Epithelial cell of prostate (primary cell): Measurements from ENCODE around the gene TMEM94.
"Not testable (repeated sequence)": the region's sequence is repeated elsewhere in the genome, so short reads cannot be mapped to it uniquely, and the experiment has no call there.

Experiments
- DNase-seq: peaks from one replicate; pipeline ENCODE4 v3.0.0-alpha.2; 2011; ENCODE audit warnings: low read depth, low spot score
- H3K27ac ChIP-seq: fragments of 450-650 bp; 2 replicates; pipeline ENCODE4 v1.5.1; 2017; ENCODE audit warnings: mild to moderate bottlenecking

Gene TMEM94

DNA sequence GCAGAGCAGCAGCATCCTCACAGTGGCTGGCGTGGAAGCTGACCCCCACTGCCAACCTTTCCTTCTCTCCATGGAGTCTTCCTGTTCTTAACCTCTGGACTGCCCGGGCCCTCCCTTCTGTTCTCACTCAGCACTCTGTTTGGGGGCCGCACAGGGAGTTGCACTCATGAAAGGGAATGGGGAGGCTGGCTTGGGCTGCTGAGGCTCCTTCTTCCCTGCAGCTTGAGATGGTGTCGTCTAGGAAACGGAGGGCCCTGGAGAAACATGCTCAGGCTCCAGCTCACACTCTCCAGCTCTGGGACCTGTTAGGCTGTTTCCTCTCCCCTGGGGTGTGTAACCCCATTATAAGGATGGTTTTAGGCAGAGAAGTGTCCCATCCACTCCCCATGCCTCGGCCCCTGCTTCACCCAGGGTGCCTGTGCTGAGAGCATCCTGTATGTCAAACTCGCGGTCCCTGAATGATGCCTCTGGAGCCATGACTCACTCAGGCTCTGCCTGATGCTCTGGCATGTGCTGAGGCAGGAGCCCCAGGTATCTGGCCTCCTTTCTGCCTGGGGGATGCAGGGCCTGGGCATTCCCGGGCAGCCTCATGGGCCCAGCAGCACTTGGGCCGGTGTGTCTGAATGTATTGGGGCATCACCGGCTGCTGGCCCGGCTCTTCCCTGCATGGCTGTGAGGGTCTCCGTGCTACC lies 18.9 kb downstream of the TMEM94 start:
- no peak overlapping the region for H3K27ac ChIP-seq
- no peak for DNase-seq

DNA sequence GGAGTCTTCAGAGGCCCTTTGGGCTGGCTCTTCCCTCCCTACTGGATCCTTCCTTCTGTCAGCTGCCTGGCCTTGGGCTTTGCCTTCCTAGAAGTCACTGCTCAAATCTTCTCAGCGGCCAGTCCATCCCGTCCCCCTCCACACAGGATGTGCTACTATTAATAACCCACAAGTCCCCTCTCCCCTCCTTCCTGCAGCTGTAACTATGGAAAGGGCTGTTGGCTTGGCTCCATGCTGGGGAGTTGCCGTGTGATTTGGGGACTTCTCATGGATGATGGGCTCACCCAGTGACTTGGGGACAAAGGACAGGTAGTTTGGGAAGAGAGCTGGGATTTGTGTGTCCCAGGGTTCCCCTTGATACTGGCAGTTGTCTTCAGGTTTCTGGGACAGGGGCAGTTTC lies 19.4 kb downstream of the TMEM94 start:
- H3K27ac ChIP-seq, result no peak overlapping the region
- DNase-seq, result no peak

DNA sequence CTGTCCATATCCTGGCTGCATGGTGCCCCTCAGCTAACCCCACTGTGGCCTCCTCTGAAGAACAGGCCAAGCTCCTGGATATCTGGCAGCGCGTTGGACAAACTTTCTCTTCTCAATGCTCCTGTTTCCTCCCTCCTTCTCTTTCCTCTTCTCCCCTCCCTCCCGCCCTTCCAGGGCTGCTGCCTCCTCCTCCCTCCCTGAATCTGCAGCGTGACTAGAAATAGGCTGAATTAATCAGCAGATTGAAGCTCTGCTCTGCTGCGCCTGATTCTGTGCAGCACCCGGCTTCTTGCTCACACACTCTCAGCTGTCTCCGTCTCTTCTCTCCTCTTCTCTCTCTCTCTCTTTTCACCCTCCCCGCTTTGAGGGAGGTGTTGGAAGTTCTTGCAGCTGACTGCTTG lies 19.8 kb downstream of the TMEM94 start:
- H3K27ac ChIP-seq, result no peak overlapping the region
- DNase-seq, result no peak

- no peak for DNase-seq
- no peak overlapping the region for H3K27ac ChIP-seq
These were observed 20.5 kb downstream of the TMEM94 start for GRCh38 chr17:75476752-75477489.

GRCh38 chr17:75477490-75477862 lies 21.0 kb downstream of the TMEM94 start:
- not testable (repeated sequence) for H3K27ac ChIP-seq, DNase-seq

- DNase-seq, result no peak
These were observed 22.1 kb downstream of the TMEM94 start for GRCh38 chr17:75478508-75478907.

DNA sequence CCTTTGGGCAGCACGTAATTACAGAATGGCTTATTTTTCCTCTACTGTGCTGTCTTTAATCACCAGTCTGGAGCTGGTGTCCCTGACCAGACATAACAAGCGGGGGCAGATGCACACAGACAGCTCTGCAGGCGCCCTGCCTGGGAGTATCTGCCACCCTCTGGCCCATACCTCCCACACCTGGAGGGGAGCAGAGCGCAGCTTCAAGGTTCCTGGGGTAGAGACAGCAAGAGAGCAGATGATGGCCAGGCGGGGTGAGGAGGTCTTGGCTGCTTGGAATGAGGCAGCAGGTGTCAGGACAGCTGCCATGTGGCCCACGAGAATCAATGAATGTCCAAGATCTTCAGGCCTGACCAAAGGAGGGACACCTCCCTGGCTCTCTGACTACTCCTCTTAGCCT lies 23.8 kb downstream of the TMEM94 start:
- no peak for DNase-seq
- H3K27ac ChIP-seq, result no peak overlapping the region

More at GRCh38 chr17:75478508-75478907, 22.1 kb downstream of the TMEM94 start:
- H3K27ac ChIP-seq, result no peak overlapping the region

GRCh38 chr17:75481194-75482068 lies 25.0 kb downstream of the TMEM94 start:
- H3K27ac ChIP-seq, result no peak overlapping the region
- no peak for DNase-seq

- no peak overlapping the region for H3K27ac ChIP-seq
- DNase-seq, result no peak
These were observed 25.9 kb downstream of the TMEM94 start for GRCh38 chr17:75482098-75482942.

DNA sequence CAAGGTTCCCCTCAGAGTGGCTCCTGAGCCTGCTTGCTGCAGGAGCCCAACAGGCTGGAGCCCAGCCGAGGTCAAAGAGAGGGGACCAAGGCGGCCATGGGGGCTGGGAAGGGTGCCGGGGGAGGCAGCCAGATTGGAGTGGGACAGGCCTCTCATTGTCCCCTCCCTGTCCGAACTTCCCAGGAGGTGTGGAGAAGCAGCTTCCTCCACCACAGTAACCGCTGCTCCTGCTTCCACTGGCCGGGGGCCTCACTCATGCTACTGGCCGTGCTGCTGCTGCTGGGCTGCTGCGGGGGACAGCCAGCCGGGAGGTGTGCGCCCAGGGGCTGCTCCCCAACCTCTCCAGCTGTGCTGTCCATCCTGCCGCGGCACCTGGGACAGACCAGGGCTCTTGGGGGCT lies 29.3 kb downstream of the TMEM94 start:
- no peak overlapping the region for H3K27ac ChIP-seq
- no peak for DNase-seq

- H3K27ac ChIP-seq, result no peak overlapping the region
- DNase-seq, result no peak
These were observed 29.7 kb downstream of the TMEM94 start for GRCh38 chr17:75486151-75486550.

GRCh38 chr17:75486951-75487350 lies 30.5 kb downstream of the TMEM94 start:
- H3K27ac ChIP-seq, result no peak overlapping the region
- no peak for DNase-seq

DNA sequence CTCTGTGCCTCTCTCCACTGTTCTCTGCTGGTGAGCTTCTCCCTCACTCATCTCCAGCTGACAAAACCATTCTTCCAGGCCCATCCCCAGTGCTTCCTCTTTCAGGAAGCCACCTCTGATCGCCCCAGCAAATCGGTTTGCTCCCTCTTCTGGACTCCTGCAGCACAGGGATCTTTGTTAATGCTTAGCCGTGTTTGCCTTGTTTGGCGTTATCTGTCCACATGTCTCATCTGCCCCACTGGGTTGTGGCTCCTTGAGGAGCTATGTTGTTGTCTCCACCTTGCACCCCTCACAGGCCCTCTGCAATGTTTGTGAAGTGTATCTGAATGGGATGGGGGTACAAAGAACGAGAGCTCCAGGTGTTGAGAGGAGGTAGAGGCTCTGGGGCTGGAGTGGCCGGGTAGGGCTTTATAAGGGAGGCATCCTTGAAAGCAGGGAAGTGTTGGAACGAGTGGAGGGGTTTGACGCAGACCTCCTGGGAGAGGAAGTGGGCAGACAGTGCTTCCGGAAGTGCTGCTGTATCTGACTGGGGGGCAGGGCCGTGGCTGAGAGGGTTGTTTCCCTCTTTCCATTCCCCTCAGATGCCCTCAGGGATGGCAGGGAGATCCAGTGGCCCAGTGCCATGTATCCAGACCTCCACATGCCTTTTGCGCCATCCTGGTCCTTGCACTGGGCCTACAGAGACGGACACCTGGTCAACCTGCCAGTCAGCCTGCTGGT lies 31.1 kb downstream of the TMEM94 start:
- no peak overlapping the region for H3K27ac ChIP-seq
- no peak for DNase-seq

- H3K27ac ChIP-seq, result no peak overlapping the region
- no peak for DNase-seq
These were observed 32.5 kb downstream of the TMEM94 start for GRCh38 chr17:75488693-75489510.

GRCh38 chr17:75489511-75489955 lies 33.1 kb downstream of the TMEM94 start:
- no peak overlapping the region for H3K27ac ChIP-seq
- DNase-seq, result no peak

DNA sequence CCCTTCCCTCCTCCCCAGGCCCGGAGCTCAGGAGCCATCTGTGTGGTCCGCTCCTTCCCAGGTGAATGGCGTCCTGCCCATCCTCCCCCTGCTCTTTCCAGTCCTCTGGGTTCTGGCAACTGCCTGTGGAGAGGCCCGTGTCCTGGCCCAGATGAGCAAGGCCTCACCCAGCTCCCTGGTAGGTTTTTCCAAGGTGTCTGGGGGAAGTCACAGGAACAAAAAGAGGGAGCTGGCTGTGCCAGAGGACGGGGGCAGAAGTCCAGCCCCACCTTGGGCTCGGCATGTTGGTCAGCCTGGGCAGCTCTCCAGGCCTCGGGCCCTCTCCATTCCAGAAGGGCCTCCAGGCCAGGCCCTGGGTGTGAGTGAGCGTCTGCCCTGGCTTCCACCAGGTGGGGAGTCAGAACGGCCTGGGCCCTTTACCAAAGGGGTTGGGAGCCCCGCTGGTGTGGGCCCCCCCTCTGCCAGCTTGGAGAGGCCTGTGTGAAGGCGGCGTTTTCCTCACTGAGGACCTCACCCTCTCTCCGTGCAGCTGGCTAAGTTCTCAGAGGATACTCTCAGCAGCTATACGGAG lies 33.8 kb downstream of the TMEM94 start:
- DNase-seq, result no peak
- no peak overlapping the region for H3K27ac ChIP-seq

DNA sequence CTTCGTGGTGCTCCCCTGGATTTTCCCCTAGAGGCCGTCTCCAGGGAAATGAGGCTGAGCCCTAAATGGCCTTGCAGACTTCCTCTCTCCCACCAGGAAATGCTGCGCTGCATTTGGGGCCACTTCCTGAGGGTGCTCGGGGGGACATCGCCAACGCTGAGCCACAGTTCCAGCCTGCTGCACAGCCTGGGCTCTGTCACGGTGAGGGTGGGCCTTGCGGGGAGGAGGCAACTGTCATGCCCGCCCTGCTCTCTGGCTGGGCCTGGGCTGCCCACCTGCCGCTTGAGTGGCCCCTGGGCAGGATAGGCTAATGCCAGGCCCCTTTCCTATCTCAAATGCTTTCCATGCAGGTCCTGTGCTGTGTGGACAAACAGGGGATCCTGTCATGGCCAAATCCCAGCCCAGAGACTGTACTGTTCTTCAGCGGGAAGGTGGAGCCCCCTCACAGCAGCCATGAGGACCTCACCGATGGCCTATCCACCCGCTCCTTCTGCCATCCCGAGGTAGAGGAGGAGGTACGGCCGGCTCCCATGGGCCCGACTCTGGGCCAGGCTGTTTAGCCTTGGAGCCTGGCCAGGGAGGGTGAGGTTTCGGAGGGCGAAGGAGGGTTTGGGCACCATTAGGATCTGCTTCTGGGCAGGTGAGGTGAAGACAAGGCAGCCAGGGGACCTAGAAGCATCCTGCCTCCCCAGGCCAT lies 34.7 kb downstream of the TMEM94 start:
- no peak overlapping the region for H3K27ac ChIP-seq
- no peak for DNase-seq

DNA sequence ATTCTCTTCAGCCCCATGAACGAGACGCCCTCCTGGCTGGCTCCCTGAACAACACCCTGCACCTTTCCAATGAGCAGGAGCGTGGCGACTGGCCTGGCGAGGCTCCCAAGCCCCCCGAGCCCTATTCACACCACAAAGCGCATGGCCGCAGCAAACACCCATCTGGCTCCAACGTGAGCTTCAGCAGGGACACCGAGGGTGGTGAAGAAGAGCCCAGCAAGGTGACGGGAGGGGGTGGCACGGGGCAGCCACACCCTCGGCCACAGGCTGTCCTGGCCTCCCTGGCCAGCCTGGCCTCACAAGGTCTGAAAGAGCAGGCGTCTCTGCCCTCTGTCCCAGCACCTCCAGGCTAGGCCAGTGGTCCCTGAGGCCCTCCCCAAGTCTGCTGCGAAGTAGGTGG lies 35.2 kb downstream of the TMEM94 start:
- DNase-seq, result no peak
- no peak overlapping the region for H3K27ac ChIP-seq
